ENCODE results near the gene MPI.

- TF ChIP-seq CTCF (IDR thresholded peaks at IDR 0.05): no peak
- TF ChIP-seq POLR2A (IDR thresholded peaks at IDR 0.05): no peak
Measured at GRCh38 chr15:74870436-74871215, 19.2 kb upstream of the MPI start.

All from Peyer's patch (tissue), 4 donors.